ENCODE measurements around the gene KCNK4. TPM values are rescaled to one million over a fixed set of nuclear protein-coding genes. Genes with fewer than 3 reads are reported as not detected.

The KCNK4 gene
- total and polyA plus RNA-seq, 4 donors = not detected

GRCh38 chr11:64324692-64325469 is 33.8 kb downstream of the KCNK4 start:
- no peak overlapping the region for H3K9ac ChIP-seq (ENCODE audit: low read depth in 1 of 2, low read length in 2 of 2)
- H3K27ac ChIP-seq (ENCODE audit: low read depth in 1 of 2, low read length in 2 of 2) = no peak overlapping the region
- no peak overlapping the region for H3K4me3 ChIP-seq (ENCODE audit: low read depth in 1 of 3, low read length in 3 of 3)
- H3K4me1 ChIP-seq (ENCODE audit: control insufficient read depth in 4 of 4, insufficient read depth in 4 of 4, low read length in 3 of 4) = no peaks in the 10 kb centered on the region
- WGBS = 92% methylated on average over 11 of the region's 11 CpGs
- H3K27me3 ChIP-seq (ENCODE audit: control insufficient read depth in 4 of 4, insufficient read depth in 4 of 4, low read length in 3 of 4) = no peaks in the 10 kb centered on the region
- peaks cover 0 to 18% (median 3%) of the 10 kb centered on the region in 4 donors for H3K36me3 ChIP-seq (ENCODE audit: control insufficient read depth in 4 of 4, insufficient read depth in 3 of 4, low read depth in 1 of 4, low read length in 3 of 4)
- no peaks in the 10 kb centered on the region for H3K9me3 ChIP-seq (ENCODE audit: control insufficient read depth in 4 of 4, low read length in 3 of 4)
- no peak for DNase-seq (ENCODE audit: low spot score)
- TF ChIP-seq, protein P1, sequence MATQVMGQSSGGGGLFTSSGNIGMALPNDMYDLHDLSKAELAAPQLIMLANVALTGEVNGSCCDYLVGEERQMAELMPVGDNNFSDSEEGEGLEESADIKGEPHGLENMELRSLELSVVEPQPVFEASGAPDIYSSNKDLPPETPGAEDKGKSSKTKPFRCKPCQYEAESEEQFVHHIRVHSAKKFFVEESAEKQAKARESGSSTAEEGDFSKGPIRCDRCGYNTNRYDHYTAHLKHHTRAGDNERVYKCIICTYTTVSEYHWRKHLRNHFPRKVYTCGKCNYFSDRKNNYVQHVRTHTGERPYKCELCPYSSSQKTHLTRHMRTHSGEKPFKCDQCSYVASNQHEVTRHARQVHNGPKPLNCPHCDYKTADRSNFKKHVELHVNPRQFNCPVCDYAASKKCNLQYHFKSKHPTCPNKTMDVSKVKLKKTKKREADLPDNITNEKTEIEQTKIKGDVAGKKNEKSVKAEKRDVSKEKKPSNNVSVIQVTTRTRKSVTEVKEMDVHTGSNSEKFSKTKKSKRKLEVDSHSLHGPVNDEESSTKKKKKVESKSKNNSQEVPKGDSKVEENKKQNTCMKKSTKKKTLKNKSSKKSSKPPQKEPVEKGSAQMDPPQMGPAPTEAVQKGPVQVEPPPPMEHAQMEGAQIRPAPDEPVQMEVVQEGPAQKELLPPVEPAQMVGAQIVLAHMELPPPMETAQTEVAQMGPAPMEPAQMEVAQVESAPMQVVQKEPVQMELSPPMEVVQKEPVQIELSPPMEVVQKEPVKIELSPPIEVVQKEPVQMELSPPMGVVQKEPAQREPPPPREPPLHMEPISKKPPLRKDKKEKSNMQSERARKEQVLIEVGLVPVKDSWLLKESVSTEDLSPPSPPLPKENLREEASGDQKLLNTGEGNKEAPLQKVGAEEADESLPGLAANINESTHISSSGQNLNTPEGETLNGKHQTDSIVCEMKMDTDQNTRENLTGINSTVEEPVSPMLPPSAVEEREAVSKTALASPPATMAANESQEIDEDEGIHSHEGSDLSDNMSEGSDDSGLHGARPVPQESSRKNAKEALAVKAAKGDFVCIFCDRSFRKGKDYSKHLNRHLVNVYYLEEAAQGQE (IDR thresholded peaks at IDR 0.05) = no peak
- TF ChIP-seq HNF4A (conservative IDR thresholded peaks at IDR 0.05) (no peak), RAD21 (IDR thresholded peaks at IDR 0.05) (no peak), RXRA (IDR thresholded peaks at IDR 0.05) (no peak)

DNA sequence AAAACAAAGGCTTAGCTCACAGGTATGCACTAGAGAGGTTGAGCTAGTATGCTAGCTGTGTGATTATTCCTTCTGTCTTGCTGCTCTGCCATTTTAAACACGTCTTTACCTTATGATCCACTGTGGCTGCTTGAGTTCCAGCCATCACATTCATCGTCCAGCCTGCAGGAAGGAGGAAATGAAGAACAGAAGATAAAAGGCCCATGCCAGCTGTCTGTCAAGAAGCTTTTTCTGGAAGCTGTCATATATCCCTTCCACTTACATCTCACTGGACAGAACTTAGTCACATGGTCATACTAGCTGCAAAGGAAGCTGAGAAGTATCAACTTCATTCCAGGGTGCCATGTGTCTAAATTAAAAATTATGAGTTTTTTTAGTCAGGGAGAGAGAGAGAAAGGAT is 36.3 kb downstream of the KCNK4 start:
- TF ChIP-seq YY1 (IDR thresholded peaks at IDR 0.05) (no peak), MAX (IDR thresholded peaks at IDR 0.05) (no peak), NR2F2 (IDR thresholded peaks at IDR 0.05) (no peak), RAD21 (IDR thresholded peaks at IDR 0.05) (no peak), CTCF (IDR thresholded peaks at IDR 0.05; ENCODE audit: low read depth, low read length, missing input control) (no peak)
- Histone ChIP-seq H3K4me3 (ENCODE audit: low read depth in 1 of 3, low read length in 3 of 3) (no peak overlapping the region), H3K4me1 (ENCODE audit: control insufficient read depth in 4 of 4, insufficient read depth in 4 of 4, low read length in 3 of 4) (peaks cover 0 to 4% (median 0%) of the 10 kb centered on the region in 4 donors), H3K27me3 (ENCODE audit: control insufficient read depth in 4 of 4, insufficient read depth in 4 of 4, low read length in 3 of 4) (no peaks in the 10 kb centered on the region), H3K27ac (ENCODE audit: low read depth in 1 of 2, low read length in 2 of 2) (no peak overlapping the region), H3K9me3 (ENCODE audit: control insufficient read depth in 4 of 4, low read length in 3 of 4) (no peaks in the 10 kb centered on the region), H3K36me3 (ENCODE audit: control insufficient read depth in 4 of 4, insufficient read depth in 3 of 4, low read depth in 1 of 4, low read length in 3 of 4) (peaks cover 0 to under 1% (median 0%) of the 10 kb centered on the region in 4 donors), H3K9ac (ENCODE audit: low read depth in 1 of 2, low read length in 2 of 2) (no peak overlapping the region)
- 88% methylated on average over 2 of the region's 2 CpGs for WGBS
- no peak for DNase-seq (ENCODE audit: low spot score)

- no peaks in the 10 kb centered on the region for H3K27me3 ChIP-seq (ENCODE audit: control insufficient read depth in 4 of 4, insufficient read depth in 4 of 4, low read length in 3 of 4)
- H3K36me3 ChIP-seq (ENCODE audit: control insufficient read depth in 4 of 4, insufficient read depth in 3 of 4, low read depth in 1 of 4, low read length in 3 of 4) = no peaks in the 10 kb centered on the region
- H3K4me3 ChIP-seq (ENCODE audit: low read depth in 1 of 3, low read length in 3 of 3) = no peak overlapping the region
- H3K9ac ChIP-seq (ENCODE audit: low read depth in 1 of 2, low read length in 2 of 2) = no peak overlapping the region
- peaks cover 0 to 4% (median 0%) of the 10 kb centered on the region in 4 donors for H3K4me1 ChIP-seq (ENCODE audit: control insufficient read depth in 4 of 4, insufficient read depth in 4 of 4, low read length in 3 of 4)
- WGBS = 83% methylated on average over 3 of the region's 3 CpGs
- no peaks in the 10 kb centered on the region for H3K9me3 ChIP-seq (ENCODE audit: control insufficient read depth in 4 of 4, low read length in 3 of 4)
- no peak overlapping the region for H3K27ac ChIP-seq (ENCODE audit: low read depth in 1 of 2, low read length in 2 of 2)
- no peak for TF ChIP-seq FOXA1 (IDR thresholded peaks at IDR 0.05)
- DNase-seq (ENCODE audit: low spot score) = no peak
These were observed 36.9 kb downstream of the KCNK4 start for GRCh38 chr11:64327993-64328392.

Data from liver (tissue), 9 donors.